Fibroblast of upper back skin (primary cell): Measurements from ENCODE around the gene NRXN3.

ENCODE experiments used
- DNase-seq: peaks from one replicate; pipeline ENCODE4 v3.0.0-alpha.2; 2013

The NRXN3 gene

DNA sequence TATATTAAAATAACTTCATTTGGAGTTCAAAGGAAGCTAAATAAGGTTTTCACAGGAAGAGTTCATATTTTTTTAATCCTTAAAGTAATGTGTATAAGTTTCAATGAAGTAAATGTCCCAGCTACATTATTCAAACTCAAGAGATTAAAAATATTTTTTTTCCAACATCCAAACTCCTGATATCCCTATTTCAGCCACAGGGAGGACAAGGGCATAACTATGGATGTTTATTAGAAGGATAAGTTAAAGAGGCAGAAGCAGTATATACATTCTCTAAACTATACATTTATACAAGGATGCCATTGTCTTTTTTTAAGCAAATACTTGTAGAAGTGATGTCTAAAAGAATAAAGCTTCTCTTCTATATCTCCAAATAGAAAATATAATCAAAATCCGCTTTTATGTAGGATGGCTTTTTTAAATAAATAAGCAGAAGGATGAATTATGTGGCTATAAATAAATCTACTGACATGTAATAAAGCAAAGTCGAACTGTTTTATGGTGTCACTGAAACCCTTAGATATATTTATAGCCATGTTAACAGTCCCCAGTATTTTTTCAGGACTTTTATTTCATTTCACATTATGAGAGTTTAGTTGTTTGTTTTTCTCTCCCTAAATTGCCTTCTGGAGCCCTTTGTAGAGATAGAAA lies 1104.6 kb downstream of the NRXN3 start:
- DNase-seq = no peak

- DNase-seq = no peak
These were observed 1105.1 kb downstream of the NRXN3 start for GRCh38 chr14:79275292-79275655.

DNA sequence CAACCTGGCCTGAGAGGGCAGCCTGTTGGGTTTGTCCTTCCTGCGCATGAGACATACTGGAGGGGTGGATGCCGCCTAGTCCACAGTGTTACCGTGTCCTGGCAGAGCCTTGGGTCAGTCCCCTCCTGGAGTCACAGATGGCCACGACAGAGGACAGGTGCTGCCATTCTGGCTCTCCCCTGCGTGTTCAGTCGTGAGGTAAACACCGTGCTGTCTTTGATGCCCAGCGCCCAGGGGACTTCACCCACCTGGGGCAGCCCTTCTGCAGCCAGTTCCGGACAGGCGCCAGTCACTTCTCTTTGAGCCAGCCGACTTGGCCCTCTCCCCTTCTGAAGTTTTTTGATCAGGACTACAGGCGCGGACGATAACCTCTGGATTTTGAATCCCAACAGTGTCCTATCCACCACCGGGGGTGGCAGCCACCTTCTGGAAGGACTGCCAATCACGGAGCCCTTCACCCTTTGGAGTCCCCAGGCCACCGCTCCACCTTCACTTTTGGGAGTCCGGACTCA lies 1108.2 kb downstream of the NRXN3 start:
- no peak for DNase-seq

DNA sequence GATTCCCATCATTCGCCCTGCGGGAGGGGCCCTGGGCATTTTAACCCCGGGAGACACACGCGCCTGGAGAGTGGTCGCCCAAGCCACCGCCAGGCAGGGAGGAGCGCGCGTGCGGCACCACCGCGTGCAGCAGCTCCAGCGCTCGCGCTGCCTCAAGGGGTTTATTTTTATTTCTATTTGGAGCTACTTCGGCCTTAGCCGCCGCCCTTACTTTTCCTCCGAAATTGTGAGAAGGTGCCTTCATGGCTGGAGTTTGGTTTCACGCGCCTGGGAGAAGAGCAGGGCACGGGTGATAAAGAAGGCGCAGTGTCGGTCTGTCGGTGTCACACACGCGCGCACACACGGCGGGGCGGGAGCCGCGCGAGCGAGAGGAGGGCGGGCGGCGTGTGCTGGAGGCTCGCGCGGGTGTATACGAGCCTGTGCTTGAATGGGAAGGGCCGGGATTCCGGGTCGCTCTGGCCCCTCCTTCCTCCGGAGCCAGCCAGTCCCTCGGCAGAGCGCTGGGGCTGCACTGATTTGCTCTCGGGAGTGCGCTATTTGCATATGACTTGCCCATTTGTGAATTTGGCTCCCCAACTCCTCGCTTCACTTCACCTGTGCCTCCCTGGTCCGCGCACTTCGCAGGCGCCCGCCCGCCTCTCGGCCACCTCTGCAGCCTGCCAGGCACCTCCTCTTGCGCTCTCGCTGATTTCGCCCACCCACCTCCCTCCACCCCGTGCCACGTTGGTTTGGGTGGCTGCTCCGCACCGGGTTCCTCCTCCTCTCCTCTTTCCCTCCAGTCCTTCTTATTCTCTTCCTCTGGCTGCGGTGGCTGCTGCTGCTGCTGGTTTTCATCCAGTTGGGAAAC lies 1108.8 kb downstream of the NRXN3 start:
- peak; percentile 82 for DNase-seq

- DNase-seq = no peak
These were observed 1109.7 kb downstream of the NRXN3 start for GRCh38 chr14:79279645-79280597.

GRCh38 chr14:79281244-79282152 lies 1111.3 kb downstream of the NRXN3 start:
- no peak for DNase-seq

DNA sequence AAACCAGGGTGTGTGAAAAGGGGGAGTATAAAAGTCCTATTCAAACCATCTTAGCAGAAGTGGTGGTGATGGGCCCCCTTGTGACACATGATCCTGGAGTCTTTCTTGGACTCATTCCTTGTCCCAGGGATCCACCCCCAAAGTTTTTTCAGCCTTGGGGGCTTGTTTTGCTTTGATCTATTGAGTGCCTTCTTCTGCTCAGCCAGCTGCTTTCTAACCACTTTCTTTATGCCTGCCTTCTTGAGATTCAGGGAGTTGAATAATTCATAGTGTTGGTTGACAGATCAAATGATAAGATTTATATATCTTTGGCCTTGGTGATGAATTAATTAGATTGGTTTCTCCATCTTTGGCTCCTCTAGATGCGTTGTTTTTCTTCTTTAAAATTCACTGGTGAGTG lies 1114.4 kb downstream of the NRXN3 start:
- no peak for DNase-seq

DNA sequence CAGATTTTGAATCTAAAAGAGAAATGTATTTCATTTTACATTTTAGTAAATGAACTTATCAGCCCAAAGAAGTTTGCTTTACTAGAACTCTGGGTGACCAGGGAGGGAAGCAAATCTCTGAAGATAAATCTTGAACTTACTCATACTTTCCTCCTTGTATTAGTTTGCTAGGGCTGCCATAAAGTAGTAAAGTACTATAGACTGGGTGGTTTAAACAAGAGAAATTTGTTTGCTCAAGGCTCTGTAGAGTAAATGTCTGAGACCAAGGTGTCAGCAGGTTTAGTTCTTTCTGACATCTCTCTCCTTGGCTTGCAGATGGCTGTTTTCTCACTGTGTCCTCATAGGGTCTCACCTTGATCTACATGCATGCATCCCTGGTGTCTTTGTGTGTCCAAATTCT lies 1115.1 kb downstream of the NRXN3 start:
- no peak for DNase-seq

DNA sequence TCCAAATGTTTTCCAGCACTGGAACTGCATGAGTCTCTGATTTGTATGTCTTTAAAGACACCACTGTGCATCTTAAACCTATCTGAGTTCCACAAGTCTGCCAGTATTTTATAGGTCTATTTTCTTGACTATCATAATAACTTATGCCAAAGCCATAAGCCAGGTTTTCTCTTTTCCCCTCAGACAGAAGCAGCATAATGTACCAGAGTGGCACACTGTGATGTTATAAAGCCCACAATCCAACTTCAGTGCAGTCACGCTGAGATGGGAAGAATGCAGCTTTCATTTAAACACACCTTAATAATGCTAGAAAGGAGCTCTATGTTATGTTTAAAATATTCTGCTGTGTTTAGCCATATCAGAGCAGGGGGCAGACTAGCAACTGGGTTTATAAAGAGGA lies 1117.8 kb downstream of the NRXN3 start:
- DNase-seq = no peak

- no peak for DNase-seq
These were observed 1123.5 kb downstream of the NRXN3 start for GRCh38 chr14:79293482-79294177.

DNA sequence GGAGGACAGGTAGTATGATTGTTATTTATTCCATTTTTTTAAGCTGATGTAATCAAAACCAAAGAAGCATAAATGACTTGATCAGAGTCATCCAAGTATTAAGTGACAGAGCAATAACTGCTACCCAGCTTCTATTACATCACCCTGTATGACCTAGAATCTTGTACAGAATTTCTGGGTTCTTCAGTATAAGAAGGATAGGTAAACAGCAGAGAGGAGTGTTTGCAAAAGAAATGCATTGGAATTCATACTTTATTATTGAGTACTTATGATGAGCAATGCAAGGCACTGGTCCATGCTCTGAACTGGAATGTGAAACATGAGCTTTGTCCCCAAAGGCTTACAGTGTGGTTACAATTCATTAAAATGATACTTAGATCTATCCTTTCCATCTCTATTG lies 1124.3 kb downstream of the NRXN3 start:
- peak; percentile 37 for DNase-seq

GRCh38 chr14:79295385-79295784 lies 1125.2 kb downstream of the NRXN3 start:
- DNase-seq = no peak

DNA sequence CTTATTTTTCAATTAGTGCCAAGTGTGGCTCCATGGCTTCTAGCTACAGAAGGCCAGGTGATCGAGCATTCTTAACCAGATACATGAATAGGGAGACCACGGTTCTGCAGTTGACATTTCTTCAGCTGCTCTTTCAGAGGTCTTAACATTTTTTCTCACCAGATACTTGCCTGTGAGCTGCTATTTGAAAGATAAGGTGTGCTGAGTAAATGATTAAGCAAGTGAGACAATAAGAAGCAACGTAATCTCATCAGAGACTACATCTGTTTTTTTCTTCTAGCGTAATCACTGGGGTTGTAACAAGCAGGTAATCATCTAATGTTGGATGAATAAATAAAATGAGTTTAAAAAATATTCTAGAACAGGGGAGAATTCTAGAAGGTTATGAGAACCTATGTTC lies 1128.2 kb downstream of the NRXN3 start:
- DNase-seq = no peak

- no peak for DNase-seq
These were observed 1129.0 kb downstream of the NRXN3 start for GRCh38 chr14:79299162-79299561.

- DNase-seq = no peak
These were observed 1134.1 kb downstream of the NRXN3 start for GRCh38 chr14:79304279-79304678.

- no peak for DNase-seq
These were observed 1136.4 kb downstream of the NRXN3 start for GRCh38 chr14:79306546-79306945.

DNA sequence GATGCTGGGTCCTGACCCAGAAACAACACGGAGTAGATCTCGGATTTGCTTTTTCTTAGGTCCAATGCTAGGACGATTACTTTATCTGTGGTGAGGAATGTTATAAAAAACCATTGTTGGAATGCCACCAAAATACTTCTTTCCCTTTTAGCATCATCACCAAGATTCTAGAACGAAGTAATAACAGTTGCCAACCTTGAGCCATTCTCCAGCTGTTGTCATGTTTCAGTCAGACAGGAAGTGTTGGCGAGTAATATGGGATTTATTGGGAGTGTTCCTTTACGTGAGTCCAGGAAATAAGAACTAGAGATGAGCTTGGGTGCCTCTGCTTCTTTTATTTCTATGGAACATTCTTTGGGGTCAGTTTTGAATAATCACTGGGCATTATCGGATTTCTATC lies 1148.2 kb downstream of the NRXN3 start:
- peak; percentile 2 for DNase-seq

DNA sequence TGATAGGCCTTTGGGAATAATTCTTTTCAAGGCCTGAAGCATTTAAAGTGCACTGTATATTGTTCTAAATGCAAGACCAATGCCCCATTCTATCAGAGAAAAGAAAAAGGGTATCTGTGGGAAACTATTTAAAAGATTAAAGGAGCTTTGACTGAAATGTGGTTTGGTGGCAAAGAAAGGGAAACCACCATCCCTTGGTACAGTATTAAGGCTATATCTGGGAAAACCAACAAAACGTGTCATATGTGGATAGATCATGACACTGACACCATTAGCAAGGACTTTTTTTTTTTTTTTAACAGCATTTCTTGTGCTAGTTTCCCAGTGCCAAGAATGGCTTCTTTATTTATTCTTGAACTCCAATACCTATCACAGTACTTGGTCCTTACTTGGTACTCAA lies 1150.4 kb downstream of the NRXN3 start:
- DNase-seq = no peak

DNA sequence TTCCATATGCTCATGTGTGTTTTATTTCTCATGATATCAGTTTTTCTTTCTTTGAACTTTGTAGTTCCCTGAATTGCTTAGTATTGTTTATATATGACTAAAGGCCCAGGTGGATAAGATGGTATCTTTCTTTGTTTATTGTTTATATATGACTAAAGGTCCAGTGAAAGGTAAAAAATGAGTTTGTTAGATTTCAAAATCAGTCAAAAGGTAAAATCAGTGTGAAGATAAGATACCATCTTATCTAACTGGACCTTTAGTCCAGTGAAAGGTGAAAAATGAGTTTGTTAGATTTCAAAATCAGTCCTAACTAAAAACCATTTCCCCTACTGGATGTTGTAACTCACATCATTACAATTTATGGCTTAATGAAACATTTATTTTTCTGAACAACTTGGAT lies 1150.9 kb downstream of the NRXN3 start:
- DNase-seq = no peak

- no peak for DNase-seq
These were observed 1154.9 kb downstream of the NRXN3 start for GRCh38 chr14:79325071-79325470.

GRCh38 chr14:79325557-79325956 lies 1155.4 kb downstream of the NRXN3 start:
- DNase-seq = no peak
